K562 (cell line): ENCODE results near the gene KMT5B. TPM values are rescaled to one million over a fixed set of nuclear protein-coding genes. Genes with fewer than 3 reads are reported as not detected.

Experiments used
- ATAC-seq: fragments of 200-7000 bp; cut with Tn5 transposase; 3 replicates; pipeline ENCODE4 v1.9.1; 2020; ENCODE audit warnings: moderate library complexity
- BruUV-seq: library from RNA; stranded (reverse); fragments of 400-500 nt; replicated peaks from 2 replicates; lab custom pipeline; 2021; lab: Mats Ljungman, UMichigan
- CTCF ChIA-PET: fragments of 300-600 bp; formaldehyde crosslinking; extraction: SDS; loops from one replicate; lab custom pipeline; 2021; ENCODE audit warnings: low intra/inter-chr PET ratio; lab: Yijun Ruan, JAX
- POLR2A ChIA-PET: fragments of 300-600, 350-650 bp; sonication (Branson Sonifier 250); formaldehyde crosslinking; extraction: SDS; loops from one replicate; lab custom pipeline; 2021; ENCODE audit warnings: antibody characterized with exemption, inconsistent platforms; lab: Yijun Ruan, JAX
- DNase-seq, 4 experiments: peaks; one replicate each; pipeline versions ENCODE4 v3.0.0 to v3.0.0-alpha.2; 2011 to 2018; ENCODE audit warnings: low spot score in 3 of 4, mixed read lengths in 3 of 4; ENCODE audit errors: extremely low read depth in 1 of 4
- FAIRE-seq: peaks from 2 replicates; lab custom pipeline; 2011; peaks lifted over from hg19 to GRCh38; lab: Jason Lieb, UNC
- H2AFZ ChIP-seq: 2 replicates; pipeline ENCODE4 v1.6.0; 2011; ENCODE audit warnings: low read depth, low read length, control low read depth, inconsistent platforms
- H3K27ac ChIP-seq: fragments of 200-600 bp; 3 replicates; pipeline ENCODE4 v1.8.0; 2011; ENCODE audit warnings: low read depth, mild to moderate bottlenecking, control low read depth, inconsistent platforms, low read length, moderate library complexity, mixed read lengths; ENCODE audit errors: extremely low read depth
- H3K27me3 ChIP-seq, 2 experiments: fragments of 300-600 bp in 1 of 2; 2 replicates in 1 of 2; 3 replicates in 1 of 2; pipeline versions ENCODE4 v1.6.0 to v1.8.0; 2011; ENCODE audit warnings: inconsistent platforms in 2 of 2, low read length in 2 of 2, mild to moderate bottlenecking in 1 of 2, mixed read lengths in 1 of 2, moderate library complexity in 1 of 2; ENCODE audit not compliant: control insufficient read depth in 2 of 2, insufficient read depth in 2 of 2
- H3K36me3 ChIP-seq: fragments of 300-600 bp; 3 replicates; pipeline ENCODE4 v1.8.0; 2011; ENCODE audit warnings: mild to moderate bottlenecking, low read length, inconsistent platforms; ENCODE audit not compliant: control insufficient read depth, insufficient read depth
- H3K4me1 ChIP-seq, 2 experiments: fragments of 200-600 bp in 1 of 2; replicated peaks in 1 of 2; 2 replicates in 1 of 2; 3 replicates in 1 of 2; pipeline versions ENCODE4 v1.5.1 to v1.8.0; 2011; ENCODE audit warnings: inconsistent platforms in 2 of 2, low read length in 2 of 2, mild to moderate bottlenecking in 1 of 2, mixed read lengths in 1 of 2, moderate library complexity in 1 of 2; ENCODE audit not compliant: control insufficient read depth in 2 of 2, insufficient read depth in 2 of 2
- H3K4me2 ChIP-seq: 2 replicates; pipeline ENCODE4 v1.6.1; 2011; ENCODE audit warnings: low read length, control low read depth, inconsistent platforms, mixed read lengths; ENCODE audit not compliant: insufficient read depth
- H3K4me3 ChIP-seq: fragments of 200-600 bp; sonication (generic), shearing (Covaris generic); 2 replicates; pipeline ENCODE4 v1.5.1; 2016; ENCODE audit warnings: control low read depth, inconsistent platforms
- H3K79me2 ChIP-seq: fragments of 200-600 bp; 3 replicates; pipeline ENCODE4 v1.8.0; 2011; ENCODE audit warnings: low read length, inconsistent platforms; ENCODE audit not compliant: control insufficient read depth, insufficient read depth
- H3K9ac ChIP-seq, 2 experiments: 2 replicates each; pipeline versions ENCODE4 v1.6.0 to v1.6.1; 2011; ENCODE audit warnings: low read depth in 2 of 2, low read length in 2 of 2, control low read depth in 1 of 2, inconsistent platforms in 1 of 2, mild to moderate bottlenecking in 1 of 2, mixed read lengths in 1 of 2; ENCODE audit not compliant: insufficient read depth in 1 of 2
- H3K9me1 ChIP-seq: one replicate; pipeline ENCODE4 v1.6.0; 2011; ENCODE audit warnings: inconsistent platforms, mild to moderate bottlenecking, low read length, moderate library complexity; ENCODE audit not compliant: control insufficient read depth, insufficient read depth
- H3K9me3 ChIP-seq: replicated peaks from 2 replicates; pipeline ENCODE4 v1.5.1; 2011; ENCODE audit warnings: low read depth, low read length, inconsistent platforms; ENCODE audit not compliant: control insufficient read depth, insufficient read depth
- H4K20me1 ChIP-seq: replicated peaks from 2 replicates; pipeline ENCODE4 v1.6.1; 2011; ENCODE audit warnings: low read length, inconsistent platforms, mixed read lengths; ENCODE audit not compliant: control insufficient read depth, insufficient read depth
- CREM ChIP-seq: IDR thresholded peaks from 2 replicates; pipeline ENCODE4 v1.6.1; 2014; ENCODE audit warnings: antibody characterized with exemption, low read depth
- ETV6 ChIP-seq, 3 experiments: fragments of 150-350 bp in 1 of 3; sonication (generic) in 1 of 3; formaldehyde crosslinking in 1 of 3; IDR thresholded peaks; 2 replicates each; pipeline versions ENCODE4 v1.6.1 to v1.8.0; 2014 to 2022; ENCODE audit warnings: borderline replicate concordance in 2 of 3, low read depth in 2 of 3, antibody characterized with exemption in 1 of 3, low read length in 1 of 3, mild to moderate bottlenecking in 1 of 3, missing genetic modification reagents in 1 of 3
- FOXA3 ChIP-seq, 2 experiments: fragments of 450-650 bp in 1 of 2; sonication (generic) in 1 of 2; formaldehyde crosslinking; IDR thresholded peaks in 1 of 2; conservative IDR thresholded peaks in 1 of 2; 2 replicates each; pipeline versions ENCODE4 v1.4.0 to v1.8.0; 2020 to 2022; ENCODE audit warnings: mild to moderate bottlenecking in 2 of 2, missing genetic modification reagents in 1 of 2
- FUS ChIP-seq: fragments of 200-400 bp; formaldehyde crosslinking; optimal IDR thresholded peaks from 2 replicates; pipeline ENCODE3; 2017; ENCODE audit warnings: low read depth, low read length
- HES1 ChIP-seq: fragments of 450-650 bp; IDR thresholded peaks from 2 replicates; pipeline ENCODE4 v1.6.1; 2016; ENCODE audit warnings: low read depth, mild to moderate bottlenecking, moderate library complexity
- MAFK ChIP-seq: IDR thresholded peaks from 2 replicates; pipeline ENCODE4 v1.6.1; 2011; ENCODE audit warnings: low read length, improper control_type of control experiment
- MED1 ChIP-seq: sonication (generic); formaldehyde crosslinking; IDR thresholded peaks from 2 replicates; pipeline ENCODE4 v1.8.1; 2023; ENCODE audit warnings: missing genetic modification reagents, borderline replicate concordance
- NFIX ChIP-seq: fragments of 250-450 bp; sonication (Bioruptor Pico); IDR thresholded peaks from 2 replicates; pipeline ENCODE4 v1.4.0; 2020; ENCODE audit warnings: low read depth, mild to moderate bottlenecking, moderate library complexity
- POLR2AphosphoS5 ChIP-seq: IDR thresholded peaks from 2 replicates; pipeline ENCODE4 v1.6.1; 2011; ENCODE audit warnings: mild to moderate bottlenecking, low read depth, low read length, moderate library complexity; ENCODE audit not compliant: control insufficient read depth, insufficient read depth
- PTBP1 ChIP-seq: fragments of 200-400 bp; formaldehyde crosslinking; IDR thresholded peaks from 2 replicates; pipeline ENCODE4 v1.6.1; 2017; ENCODE audit warnings: low read depth, low read length
- STAT6 ChIP-seq: sonication (generic); formaldehyde crosslinking; IDR thresholded peaks from 2 replicates; pipeline ENCODE4 v1.8.1; 2023; ENCODE audit warnings: mild to moderate bottlenecking, missing genetic modification reagents
- ZBTB7A ChIP-seq: IDR thresholded peaks from 2 replicates; pipeline ENCODE4 v1.6.1; 2011; ENCODE audit warnings: low read depth, mild to moderate bottlenecking, low read length, moderate library complexity, borderline replicate concordance; ENCODE audit not compliant: control insufficient read depth
- ZNF143 ChIP-seq: sonication (generic); formaldehyde crosslinking; IDR thresholded peaks from 2 replicates; pipeline ENCODE4 v1.9.0; 2022; ENCODE audit warnings: mild to moderate bottlenecking, missing genetic modification reagents
- ZNF232 ChIP-seq: sonication (generic); formaldehyde crosslinking; IDR thresholded peaks from 2 replicates; pipeline ENCODE4 v1.8.0; 2022; ENCODE audit warnings: mild to moderate bottlenecking, missing genetic modification reagents
- ZNF280B ChIP-seq: fragments of 250-450 bp; sonication (Bioruptor Pico); IDR thresholded peaks from 2 replicates; pipeline ENCODE4 v1.5.1; 2021; ENCODE audit warnings: mild to moderate bottlenecking
- ZNF445 ChIP-seq: fragments of 250-450 bp; sonication (Bioruptor Pico); IDR thresholded peaks from 2 replicates; pipeline ENCODE4 v1.4.0; 2020; ENCODE audit warnings: low read depth, mild to moderate bottlenecking, moderate library complexity
- ZNF766 ChIP-seq: fragments of 200-800 bp; sonication (Bioruptor generic); conservative IDR thresholded peaks from 2 replicates; pipeline ENCODE4 v1.6.1; 2016; ENCODE audit warnings: missing genetic modification characterization, missing compliant biosample characterization
- ZNF780A ChIP-seq: fragments of 250-450 bp; sonication (Bioruptor Pico); IDR thresholded peaks from 2 replicates; pipeline ENCODE4 v1.5.0; 2021; ENCODE audit warnings: mild to moderate bottlenecking
- WGBS: fragments of 100-300 bp; shearing (Covaris generic); methylation state at CpG from one replicate; pipeline ENCODE4 v1.1.6; 2016; ENCODE audit warnings: low coverage, mixed read lengths; ENCODE audit not compliant: insufficient coverage; ENCODE audit errors: missing lambda C conversion rate; 5-methylcytosine and 5-hydroxymethylcytosine counted together
- in situ Hi-C: fragments of 300-500 bp; cut with MboI; formaldehyde crosslinking; loops from 4 replicates; pipeline ENCODE4 v1.15.0; 2018; ENCODE audit warnings: inconsistent platforms, mixed read lengths
- intact Hi-C: fragments of 100-400 bp; cut with micrococcal nuclease; formaldehyde crosslinking; loops from 2 replicates; pipeline ENCODE4 v1.14.2; 2022
- polyA plus RNA-seq, 8 experiments: library from polyadenylated mRNA; depleted of rRNA in 4 of 8; stranded (reverse) in 5 of 8; unstranded in 3 of 8; fragments of >200 nt; fragmentation: Nextera tagmentation in 2 of 8; fragmentation: Illumina TruSeq in 1 of 8; extraction: Ambion mirVana in 2 of 8; extraction: Trizol in 1 of 8; gene quantifications; 2 replicates each; pipeline versions ENCODE4 v1.2.1 to v1.2.3, GENCODE V29; 2011 to 2014; ENCODE audit warnings: inconsistent platforms in 1 of 8, missing spikeins in 1 of 8
- total RNA-seq, 7 experiments: library from RNA; depleted of rRNA in 6 of 7; stranded (reverse); fragments of >200 nt in 6 of 7; fragmentation: Illumina TruSeq in 2 of 7; extraction: Trizol in 2 of 7; gene quantifications; 2 replicates each; pipeline versions ENCODE4 v1.2.1 to v1.2.3, GENCODE V29; 2011 to 2021; ENCODE audit warnings: low replicate concordance in 1 of 7

KMT5B gene
- total and polyA plus RNA-seq, 9 of the 15 experiments (the other 6 are each of a cell fraction or from before 2014, with no cell fraction given), result 7.3 to 27.3 (median 20.9) TPM

- no peak overlapping the region for H2AFZ ChIP-seq
- BruUV-seq, result no TSS peak
- H3K9ac ChIP-seq, result no peak overlapping the region
- DNase-seq (no peak), FAIRE-seq (no peak), ATAC-seq (no peak)
- 88% methylated on average over 4 of the region's 4 CpGs for WGBS
- CTCF ChIA-PET, result no interaction called here
- no peaks in the 10 kb centered on the region for H3K9me3 ChIP-seq
- TF ChIP-seq ZNF143 (CRISPR knock-in tag), result no peak
- TF ChIP-seq ZNF232 (CRISPR knock-in tag), result no peak
- TF ChIP-seq ZNF445 (CRISPR knock-in tag), result no peak
- TF ChIP-seq NFIX (CRISPR knock-in tag), result no peak
- TF ChIP-seq STAT6 (CRISPR knock-in tag), result no peak
- TF ChIP-seq POLR2AphosphoS5, result no peak
- TF ChIP-seq PTBP1, result no peak
- no peak for TF ChIP-seq ZNF780A (CRISPR knock-in tag)
- no peak for TF ChIP-seq MED1
- no peak for TF ChIP-seq ETV6 (IDR thresholded peaks at IDR 0.05; ENCODE audit: borderline replicate concordance in 1 of 2, low read depth in 2 of 2, low read length in 1 of 2)
- no peak for TF ChIP-seq ETV6 (CRISPR knock-in tag; IDR thresholded peaks at IDR 0.05; ENCODE audit: borderline replicate concordance)
- no peak for TF ChIP-seq HES1
- TF ChIP-seq ZNF766 (CRISPR knock-in tag), result no peak
- TF ChIP-seq ZNF280B (CRISPR knock-in tag), result no peak
- no peak for TF ChIP-seq FOXA3 (CRISPR knock-in tag; conservative IDR thresholded peaks at IDR 0.05 in 1 of 2, IDR thresholded peaks at IDR 0.05 in 1 of 2)
- TF ChIP-seq FUS, result no peak
- no peak for TF ChIP-seq CREM
- no peak for TF ChIP-seq ZBTB7A
- no peak for TF ChIP-seq MAFK
- H3K4me1 ChIP-seq, result peaks cover 0 to 2% of the 10 kb centered on the region in 2 experiments; a peak in 1 of 5 replicates
- H3K79me2 ChIP-seq, result peaks cover 77% of the 10 kb centered on the region
- in situ Hi-C loops (no loop called here), intact Hi-C loops (no loop called here)
- no peaks in the 10 kb centered on the region for H3K36me3 ChIP-seq
- no peak overlapping the region for H3K27ac ChIP-seq
- peaks cover 20% of the 10 kb centered on the region for H4K20me1 ChIP-seq
- no peak overlapping the region for H3K4me3 ChIP-seq
- no peaks in the 10 kb centered on the region for H3K9me1 ChIP-seq
- POLR2A ChIA-PET, result no interaction called here
- H3K4me2 ChIP-seq, result no peak overlapping the region
- no peaks in the 10 kb centered on the region for H3K27me3 ChIP-seq
Measured at GRCh38 chr11:68201492-68201891, 11.6 kb downstream of the KMT5B start.
